Activated T-helper 17 cell treated with anti-CD3 and anti-CD28 coated beads, Interleukin-2, amount 50 U/mL, for 72 hours (primary cell): ENCODE measurements around the gene COG5. TPM values are rescaled to one million over a fixed set of nuclear protein-coding genes. Genes with fewer than 3 reads are reported as not detected.

Source experiments
- ATAC-seq: fragments of 150-1000 bp; cut with Tn5 transposase; replicated peaks from 2 replicates; pipeline ENCODE4 v1.10.0; 2021; ENCODE audit warnings: mild to moderate bottlenecking, moderate library complexity
- H3K27ac Mint-ChIP-seq: one replicate; pipeline ENCODE4 v1.8.0; 2022; ENCODE audit warnings: mixed read lengths
- H3K27me3 Mint-ChIP-seq: one replicate; pipeline ENCODE4 v1.8.0; 2022; ENCODE audit warnings: mixed read lengths
- H3K36me3 Mint-ChIP-seq: one replicate; pipeline ENCODE4 v1.8.0; 2022; ENCODE audit warnings: low read depth, mild to moderate bottlenecking, mixed read lengths
- H3K4me1 Mint-ChIP-seq: one replicate; pipeline ENCODE4 v1.8.0; 2022; ENCODE audit warnings: mixed read lengths
- H3K4me3 Mint-ChIP-seq: one replicate; pipeline ENCODE4 v1.8.0; 2022; ENCODE audit warnings: mild to moderate bottlenecking, mixed read lengths
- H3K9me3 Mint-ChIP-seq: one replicate; pipeline ENCODE4 v1.8.0; 2022; ENCODE audit warnings: mixed read lengths
- total RNA-seq, 2 donors: library from RNA; stranded (reverse); gene quantifications; one replicate each; pipeline ENCODE4 v1.2.3, GENCODE V29; 2022

The COG5 gene
- total RNA-seq, 2 donors from 2014 or later: 33.7 to 36.3 TPM

DNA sequence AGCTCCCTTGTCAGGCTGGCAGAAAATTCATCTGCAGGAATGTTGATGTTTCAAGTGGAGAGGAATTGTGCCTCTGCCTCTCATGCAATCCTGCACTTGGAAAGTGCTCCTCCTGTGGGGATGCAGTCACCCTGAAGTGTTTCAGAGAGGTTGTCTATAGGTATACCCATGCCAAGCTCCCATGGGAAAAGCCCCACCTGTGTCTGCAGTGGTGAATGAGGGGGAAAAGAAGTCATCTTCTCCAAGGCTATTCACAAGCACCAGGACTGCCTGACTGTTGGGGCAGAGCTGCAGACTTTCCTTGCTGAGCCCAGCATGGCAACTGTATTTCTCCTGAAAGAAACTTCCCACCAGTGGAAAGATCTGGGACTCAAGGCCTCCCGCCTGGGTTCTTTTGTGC lies 58.4 kb downstream of the COG5 start:
- no peak overlapping the region for H3K4me3 Mint-ChIP-seq
- H3K36me3 Mint-ChIP-seq: peaks cover 22% of the 10 kb centered on the region
- H3K27ac Mint-ChIP-seq: no peak overlapping the region

DNA sequence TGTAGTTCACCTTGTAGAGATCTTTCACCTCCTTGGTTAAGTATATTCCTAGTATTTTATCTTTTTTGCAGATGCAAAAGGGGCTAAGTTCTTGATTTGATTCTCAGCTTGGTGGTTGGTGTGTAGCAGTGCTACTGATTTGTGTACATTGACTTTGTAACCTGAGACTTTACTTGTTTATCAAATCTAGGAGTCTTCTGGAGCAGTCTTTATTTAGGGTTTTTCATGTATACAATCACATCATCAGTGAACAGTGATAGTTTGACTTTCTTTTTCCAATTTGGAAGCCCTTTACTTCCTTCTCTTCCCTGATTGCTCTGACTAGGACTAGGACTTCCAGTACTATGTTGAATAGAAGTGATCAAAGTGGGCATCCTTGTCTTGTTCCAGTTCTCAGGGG lies 60.0 kb downstream of the COG5 start:
- Mint-ChIP-seq H3K4me3 (no peak overlapping the region), H3K9me3 (no peaks in the 10 kb centered on the region), H3K4me1 (peaks cover 2% of the 10 kb centered on the region), H3K36me3 (peaks cover 18% of the 10 kb centered on the region), H3K27me3 (no peaks in the 10 kb centered on the region), H3K27ac (no peak overlapping the region)
- ATAC-seq: no peak

More for the DNA sequence above, 58.4 kb downstream of the COG5 start:
- no peaks in the 10 kb centered on the region for H3K27me3 Mint-ChIP-seq
- H3K4me1 Mint-ChIP-seq: peaks cover 5% of the 10 kb centered on the region
- ATAC-seq: no peak
- no peaks in the 10 kb centered on the region for H3K9me3 Mint-ChIP-seq

DNA sequence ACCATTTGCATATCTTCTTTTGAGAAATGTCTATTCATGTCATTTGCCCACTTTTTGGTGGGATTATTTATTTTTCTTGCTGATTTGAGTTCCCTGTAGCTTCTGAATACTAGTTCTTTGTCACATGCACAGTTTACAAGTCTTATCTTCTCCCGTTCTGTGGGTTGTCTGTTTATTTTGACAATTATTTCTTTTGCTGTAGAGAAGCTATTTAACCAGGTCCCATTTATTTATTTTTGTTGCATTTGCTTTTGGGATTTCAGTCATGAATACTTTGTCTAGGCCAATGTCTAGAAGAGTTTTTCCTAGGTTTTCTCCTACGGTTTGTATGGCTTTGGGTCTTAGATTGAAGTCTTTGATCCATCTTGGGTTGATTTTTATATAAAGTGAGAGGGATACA lies 60.9 kb downstream of the COG5 start:
- Mint-ChIP-seq H3K4me1 (peaks cover 4% of the 10 kb centered on the region), H3K9me3 (no peaks in the 10 kb centered on the region), H3K27me3 (no peaks in the 10 kb centered on the region), H3K27ac (no peak overlapping the region), H3K4me3 (no peak overlapping the region), H3K36me3 (peaks cover 15% of the 10 kb centered on the region)
- ATAC-seq: no peak

GRCh38 chr7:107502154-107502553 lies 61.6 kb downstream of the COG5 start:
- H3K27ac Mint-ChIP-seq: no peak overlapping the region
- peaks cover 4% of the 10 kb centered on the region for H3K4me1 Mint-ChIP-seq
- no peaks in the 10 kb centered on the region for H3K27me3 Mint-ChIP-seq
- H3K4me3 Mint-ChIP-seq: no peak overlapping the region
- ATAC-seq: no peak
- no peaks in the 10 kb centered on the region for H3K9me3 Mint-ChIP-seq
- peaks cover 15% of the 10 kb centered on the region for H3K36me3 Mint-ChIP-seq

GRCh38 chr7:107501593-107501992 lies 62.1 kb downstream of the COG5 start:
- no peak overlapping the region for H3K4me3 Mint-ChIP-seq
- H3K4me1 Mint-ChIP-seq: peaks cover 4% of the 10 kb centered on the region
- H3K27ac Mint-ChIP-seq: no peak overlapping the region
- no peak for ATAC-seq
- H3K36me3 Mint-ChIP-seq: peaks cover 15% of the 10 kb centered on the region
- no peaks in the 10 kb centered on the region for H3K27me3 Mint-ChIP-seq
- no peaks in the 10 kb centered on the region for H3K9me3 Mint-ChIP-seq

DNA sequence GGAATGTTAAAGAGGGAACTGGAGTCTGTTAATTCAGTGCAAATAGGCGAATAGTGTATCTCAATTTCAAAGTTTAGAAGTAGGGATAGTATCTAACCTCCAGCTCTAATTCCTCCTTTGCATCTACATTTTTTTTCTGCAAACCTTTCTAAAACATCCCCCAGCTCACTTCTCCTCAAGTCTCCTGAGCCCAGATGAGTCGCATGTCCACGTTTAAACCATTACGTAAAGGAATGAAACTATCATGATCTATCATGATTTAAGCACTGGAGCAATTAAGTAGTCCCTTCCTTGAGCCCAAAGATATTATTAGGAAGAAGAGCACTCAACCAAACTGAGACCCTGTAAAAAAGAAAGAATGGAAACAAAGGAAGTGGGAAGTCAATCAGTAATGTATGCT lies 64.0 kb downstream of the COG5 start:
- peaks cover 6% of the 10 kb centered on the region for H3K4me1 Mint-ChIP-seq
- H3K4me3 Mint-ChIP-seq: no peak overlapping the region
- H3K9me3 Mint-ChIP-seq: no peaks in the 10 kb centered on the region
- H3K27me3 Mint-ChIP-seq: no peaks in the 10 kb centered on the region
- H3K36me3 Mint-ChIP-seq: peaks cover 5% of the 10 kb centered on the region
- no peak for ATAC-seq
- H3K27ac Mint-ChIP-seq: no peak overlapping the region

- H3K36me3 Mint-ChIP-seq: no peaks in the 10 kb centered on the region
These were observed 68.2 kb downstream of the COG5 start for GRCh38 chr7:107495516-107495915.

DNA sequence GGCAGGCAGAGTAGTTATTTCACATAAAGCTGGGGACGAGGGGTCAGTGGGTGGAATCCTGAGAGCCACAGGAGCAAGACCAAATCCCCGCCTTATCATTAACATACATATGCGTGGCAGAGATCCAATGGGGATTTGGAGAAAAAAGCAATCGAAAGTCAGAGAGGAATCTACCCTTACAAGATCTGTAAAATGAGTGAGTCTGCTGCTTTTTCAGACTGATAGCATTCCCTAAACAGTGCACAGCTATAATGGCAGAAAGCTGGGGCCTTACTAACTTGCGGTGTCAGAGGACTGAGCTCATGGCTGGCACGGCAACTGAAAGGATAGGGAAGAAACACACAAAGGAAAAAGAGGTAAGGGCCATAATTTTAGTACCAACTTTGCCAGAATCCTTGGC lies 68.8 kb downstream of the COG5 start:
- no peaks in the 10 kb centered on the region for H3K36me3 Mint-ChIP-seq
- no peak overlapping the region for H3K4me3 Mint-ChIP-seq
- H3K27me3 Mint-ChIP-seq: no peaks in the 10 kb centered on the region
- no peak for ATAC-seq
- no peaks in the 10 kb centered on the region for H3K9me3 Mint-ChIP-seq
- H3K4me1 Mint-ChIP-seq: peaks cover 16% of the 10 kb centered on the region
- no peak overlapping the region for H3K27ac Mint-ChIP-seq

More at GRCh38 chr7:107495516-107495915, 68.2 kb downstream of the COG5 start:
- Mint-ChIP-seq H3K4me1 (peaks cover 11% of the 10 kb centered on the region), H3K27me3 (no peaks in the 10 kb centered on the region), H3K4me3 (no peak overlapping the region), H3K9me3 (no peaks in the 10 kb centered on the region), H3K27ac (no peak overlapping the region)
- ATAC-seq: no peak

- H3K27ac Mint-ChIP-seq: no peak overlapping the region
- no peaks in the 10 kb centered on the region for H3K9me3 Mint-ChIP-seq
- H3K4me1 Mint-ChIP-seq: peaks cover 16% of the 10 kb centered on the region
- no peak for ATAC-seq
- no peak overlapping the region for H3K4me3 Mint-ChIP-seq
- H3K27me3 Mint-ChIP-seq: no peaks in the 10 kb centered on the region
- no peaks in the 10 kb centered on the region for H3K36me3 Mint-ChIP-seq
These were observed 69.4 kb downstream of the COG5 start for GRCh38 chr7:107494315-107494751.

DNA sequence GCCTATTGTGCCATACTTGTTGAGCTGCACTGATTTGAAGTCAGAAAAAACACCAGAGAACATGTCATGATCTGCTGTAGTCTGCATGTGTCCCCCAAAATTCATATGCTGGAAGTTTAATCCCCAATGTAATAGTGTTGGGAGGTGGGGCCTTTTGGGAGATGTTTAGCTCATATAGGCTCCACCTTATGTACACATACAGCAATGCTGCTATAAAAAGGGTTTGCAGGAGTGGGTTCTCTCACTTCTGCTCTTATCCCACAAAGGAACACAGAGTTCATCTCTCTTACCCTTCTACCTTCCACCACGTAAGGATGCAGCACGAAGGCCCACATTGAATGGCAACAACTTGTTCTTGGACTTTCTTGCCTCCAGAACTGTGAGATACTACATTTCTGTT lies 70.8 kb downstream of the COG5 start:
- Mint-ChIP-seq H3K27ac (no peak overlapping the region), H3K9me3 (no peaks in the 10 kb centered on the region), H3K4me1 (peaks cover 13% of the 10 kb centered on the region), H3K4me3 (no peak overlapping the region), H3K27me3 (no peaks in the 10 kb centered on the region), H3K36me3 (no peaks in the 10 kb centered on the region)
- no peak for ATAC-seq

- no peaks in the 10 kb centered on the region for H3K36me3 Mint-ChIP-seq
- H3K27me3 Mint-ChIP-seq: no peaks in the 10 kb centered on the region
- peak overlapping the region; percentile 12 for H3K4me3 Mint-ChIP-seq
- H3K4me1 Mint-ChIP-seq: peaks cover 11% of the 10 kb centered on the region
- H3K9me3 Mint-ChIP-seq: no peaks in the 10 kb centered on the region
- H3K27ac Mint-ChIP-seq: peak overlapping the region; percentile 15
- peak; percentile 72 for ATAC-seq
These were observed 77.7 kb downstream of the COG5 start for GRCh38 chr7:107486041-107486440.

- Mint-ChIP-seq H3K4me1 (peaks cover 7% of the 10 kb centered on the region), H3K27me3 (no peaks in the 10 kb centered on the region), H3K9me3 (no peaks in the 10 kb centered on the region), H3K27ac (no peak overlapping the region), H3K4me3 (no peak overlapping the region), H3K36me3 (no peaks in the 10 kb centered on the region)
- ATAC-seq: no peak
These were observed 81.1 kb downstream of the COG5 start for GRCh38 chr7:107482571-107482970.

DNA sequence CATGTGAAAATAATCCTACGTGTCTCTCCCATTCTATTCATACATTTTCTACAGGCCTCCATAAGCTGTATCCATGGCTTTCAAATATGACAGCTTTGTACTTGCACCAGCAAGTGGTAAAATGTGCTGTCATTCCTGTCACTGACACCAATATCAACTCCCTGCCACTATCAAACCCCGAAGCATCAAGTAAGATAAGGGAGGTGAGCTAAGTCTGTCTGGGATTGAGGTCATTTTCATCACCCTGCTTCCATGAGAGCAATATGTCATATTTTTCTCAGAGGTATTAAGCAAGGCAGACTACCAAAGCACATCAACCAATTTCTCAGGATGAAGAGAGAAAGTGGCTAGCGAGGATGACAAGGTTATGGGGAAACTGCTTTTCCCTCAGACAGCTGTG lies 82.8 kb downstream of the COG5 start:
- ATAC-seq: no peak
- no peaks in the 10 kb centered on the region for H3K36me3 Mint-ChIP-seq

DNA sequence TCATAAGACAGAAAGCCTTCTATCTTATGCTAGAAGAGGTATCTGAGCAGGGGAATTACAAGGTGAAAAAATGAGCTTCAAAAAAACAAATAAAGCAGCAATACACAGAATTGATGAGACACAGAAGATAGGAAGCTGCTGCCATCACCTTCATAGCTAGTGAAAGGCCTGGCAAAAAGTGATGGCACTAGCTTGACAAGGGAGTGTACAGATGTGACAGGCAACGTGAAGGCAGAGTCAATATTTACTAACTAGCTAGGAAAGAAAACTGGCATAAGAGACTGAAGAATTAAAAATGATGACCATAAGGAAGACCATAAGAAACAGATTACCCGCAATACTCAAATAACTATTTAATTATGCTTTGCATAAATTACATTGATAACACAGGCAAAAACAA lies 84.4 kb downstream of the COG5 start:
- no peaks in the 10 kb centered on the region for H3K9me3 Mint-ChIP-seq
- no peak overlapping the region for H3K27ac Mint-ChIP-seq
- peaks cover 8% of the 10 kb centered on the region for H3K4me1 Mint-ChIP-seq
- no peaks in the 10 kb centered on the region for H3K27me3 Mint-ChIP-seq
- H3K4me3 Mint-ChIP-seq: no peak overlapping the region
- peaks cover 8% of the 10 kb centered on the region for H3K36me3 Mint-ChIP-seq
- no peak for ATAC-seq

More for the DNA sequence above, 82.8 kb downstream of the COG5 start:
- Mint-ChIP-seq H3K4me3 (no peak overlapping the region), H3K27me3 (no peaks in the 10 kb centered on the region), H3K4me1 (peaks cover 5% of the 10 kb centered on the region), H3K27ac (no peak overlapping the region), H3K9me3 (no peaks in the 10 kb centered on the region)

DNA sequence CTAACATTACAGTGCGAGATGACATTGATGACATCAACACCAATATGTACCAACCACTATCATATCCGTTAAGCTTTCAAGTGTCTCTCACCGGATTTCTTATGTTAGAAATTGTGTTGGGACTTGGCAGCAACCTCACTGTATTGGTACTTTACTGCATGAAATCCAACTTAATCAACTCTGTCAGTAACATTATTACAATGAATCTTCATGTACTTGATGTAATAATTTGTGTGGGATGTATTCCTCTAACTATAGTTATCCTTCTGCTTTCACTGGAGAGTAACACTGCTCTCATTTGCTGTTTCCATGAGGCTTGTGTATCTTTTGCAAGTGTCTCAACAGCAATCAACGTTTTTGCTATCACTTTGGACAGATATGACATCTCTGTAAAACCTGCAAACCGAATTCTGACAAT lies 89.6 kb downstream of the COG5 start:
- ATAC-seq: no peak
- peaks cover 11% of the 10 kb centered on the region for H3K36me3 Mint-ChIP-seq
- H3K27ac Mint-ChIP-seq: no peak overlapping the region
- H3K27me3 Mint-ChIP-seq: no peaks in the 10 kb centered on the region
- H3K4me1 Mint-ChIP-seq: peaks cover 8% of the 10 kb centered on the region
- no peak overlapping the region for H3K4me3 Mint-ChIP-seq
- no peaks in the 10 kb centered on the region for H3K9me3 Mint-ChIP-seq

DNA sequence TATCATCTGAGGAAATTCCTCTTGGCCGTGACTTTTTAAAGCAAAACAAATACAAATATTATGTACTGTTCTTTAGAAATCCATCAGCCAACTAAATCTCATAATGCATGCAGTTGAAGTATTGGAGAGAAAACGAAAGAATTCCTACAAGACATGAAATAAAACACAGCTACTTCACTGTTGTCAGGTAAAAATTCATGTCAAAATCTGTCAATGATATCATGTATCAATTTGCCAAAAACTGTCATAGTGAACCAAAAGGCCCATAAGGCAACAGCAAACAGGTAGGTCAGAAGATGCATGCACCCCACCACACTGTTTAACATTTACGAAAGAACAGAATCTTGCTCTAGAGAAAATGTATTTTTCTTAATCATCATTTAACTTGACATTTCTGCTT lies 91.6 kb downstream of the COG5 start:
- Mint-ChIP-seq H3K36me3 (peaks cover 11% of the 10 kb centered on the region), H3K27me3 (no peaks in the 10 kb centered on the region), H3K9me3 (no peaks in the 10 kb centered on the region), H3K27ac (no peak overlapping the region), H3K4me3 (no peak overlapping the region), H3K4me1 (peaks cover 8% of the 10 kb centered on the region)
- ATAC-seq: no peak
